ENCODE measurements around the gene CTCFL.

DNA sequence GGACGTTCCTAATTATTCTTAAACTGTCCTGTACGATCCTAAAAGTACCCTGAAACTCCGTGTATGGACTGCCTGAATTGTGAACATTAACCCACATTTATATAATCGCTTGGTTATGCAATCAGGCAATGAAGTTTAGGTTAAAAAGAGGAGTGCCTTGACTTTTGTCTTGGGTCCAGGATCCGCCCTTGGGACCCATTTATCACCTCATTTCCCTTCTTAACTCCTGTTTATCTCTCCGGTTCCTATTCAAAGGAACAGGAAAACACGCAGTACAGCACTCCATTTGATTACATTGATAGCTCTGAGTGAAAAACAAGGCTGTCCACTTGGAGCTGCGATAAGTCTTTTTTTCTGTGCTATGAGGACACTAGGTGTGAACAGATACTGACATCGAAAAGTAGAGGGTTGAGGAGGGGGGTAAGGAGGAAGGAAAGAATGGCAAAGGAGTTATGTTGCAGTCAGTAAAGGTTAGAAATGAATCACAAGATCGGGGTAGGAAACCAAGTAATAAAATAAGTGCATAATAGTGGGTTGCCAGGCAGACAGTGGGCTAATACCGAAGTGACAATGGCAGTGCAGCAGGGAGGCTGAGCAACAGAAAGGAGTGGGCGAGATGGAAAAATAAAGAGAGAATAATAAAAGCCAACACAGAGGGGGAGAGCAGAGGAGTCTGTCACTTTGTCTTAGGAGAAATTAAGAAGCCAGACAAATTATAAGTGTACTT is 20.1 kb upstream of the CTCFL start:
- TF ChIP-seq, protein P1, sequence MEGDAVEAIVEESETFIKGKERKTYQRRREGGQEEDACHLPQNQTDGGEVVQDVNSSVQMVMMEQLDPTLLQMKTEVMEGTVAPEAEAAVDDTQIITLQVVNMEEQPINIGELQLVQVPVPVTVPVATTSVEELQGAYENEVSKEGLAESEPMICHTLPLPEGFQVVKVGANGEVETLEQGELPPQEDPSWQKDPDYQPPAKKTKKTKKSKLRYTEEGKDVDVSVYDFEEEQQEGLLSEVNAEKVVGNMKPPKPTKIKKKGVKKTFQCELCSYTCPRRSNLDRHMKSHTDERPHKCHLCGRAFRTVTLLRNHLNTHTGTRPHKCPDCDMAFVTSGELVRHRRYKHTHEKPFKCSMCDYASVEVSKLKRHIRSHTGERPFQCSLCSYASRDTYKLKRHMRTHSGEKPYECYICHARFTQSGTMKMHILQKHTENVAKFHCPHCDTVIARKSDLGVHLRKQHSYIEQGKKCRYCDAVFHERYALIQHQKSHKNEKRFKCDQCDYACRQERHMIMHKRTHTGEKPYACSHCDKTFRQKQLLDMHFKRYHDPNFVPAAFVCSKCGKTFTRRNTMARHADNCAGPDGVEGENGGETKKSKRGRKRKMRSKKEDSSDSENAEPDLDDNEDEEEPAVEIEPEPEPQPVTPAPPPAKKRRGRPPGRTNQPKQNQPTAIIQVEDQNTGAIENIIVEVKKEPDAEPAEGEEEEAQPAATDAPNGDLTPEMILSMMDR (conservative IDR thresholded peaks at IDR 0.05 in 1 of 2, IDR thresholded peaks at IDR 0.05 in 1 of 2; ENCODE audit: low read depth in 1 of 2, low read length in 2 of 2): no peak
- no peak for TF ChIP-seq EZH2 (IDR thresholded peaks at IDR 0.05; ENCODE audit: low read length, missing control alignments)

Measured in fibroblast of lung (primary cell).